CD4-positive, alpha-beta memory T cell (primary cell): ENCODE results near the gene QRFPR. TPM values are rescaled to one million over a fixed set of nuclear protein-coding genes. Genes with fewer than 3 reads are reported as not detected.
"Not testable (repeated sequence)": the region's sequence is repeated elsewhere in the genome, so short reads cannot be mapped to it uniquely, and the experiment has no call there.

Experiments used
- CTCF ChIA-PET: fragments of 350-600 bp; sonication (Branson Sonifier 250); formaldehyde crosslinking; loops from one replicate; lab custom pipeline; 2021; ENCODE audit warnings: inconsistent platforms; ENCODE audit not compliant: partially characterized antibody; lab: Charles Lee
- POLR2A ChIA-PET: fragments of 350-600 bp; sonication (Branson Sonifier 250); formaldehyde crosslinking; loops from one replicate; lab custom pipeline; 2021; ENCODE audit not compliant: partially characterized antibody; lab: Charles Lee
- DNase-seq, 5 donors: peaks; one replicate each; pipeline versions ENCODE4 v3.0.0 to v3.0.0-alpha.2; 2020 to 2022; ENCODE audit warnings: mixed read lengths in 1 of 5
- H3K27ac ChIP-seq: one replicate; pipeline ENCODE4 v1.7.0; 2013; ENCODE audit warnings: low read depth, low read length
- H3K27me3 ChIP-seq: 2 replicates; pipeline ENCODE4 v1.7.0; 2013; ENCODE audit warnings: mild to moderate bottlenecking, low read length, moderate library complexity; ENCODE audit not compliant: insufficient read depth
- H3K36me3 ChIP-seq: 2 replicates; pipeline ENCODE4 v1.7.0; 2013; ENCODE audit warnings: mild to moderate bottlenecking, low read length, moderate library complexity; ENCODE audit not compliant: insufficient read depth
- H3K4me1 ChIP-seq: 2 replicates; pipeline ENCODE4 v1.7.0; 2013; ENCODE audit warnings: mild to moderate bottlenecking, low read length, moderate library complexity; ENCODE audit not compliant: insufficient read depth
- H3K4me3 ChIP-seq, 2 donors: one replicate each; pipeline ENCODE4 v1.7.0; 2013; ENCODE audit warnings: low read length in 2 of 2, mild to moderate bottlenecking in 1 of 2
- H3K9me3 ChIP-seq, 2 donors: one replicate each; pipeline ENCODE4 v1.7.0; 2013; ENCODE audit warnings: low read length in 2 of 2, control low read depth in 1 of 2; ENCODE audit not compliant: control insufficient read depth in 1 of 2
- H3K27ac Mint-ChIP-seq, 7 donors: one replicate each; pipeline ENCODE4 v1.8.0; 2020 to 2021; ENCODE audit warnings: mixed read lengths in 7 of 7, mild to moderate bottlenecking in 6 of 7, inconsistent platforms in 3 of 7, moderate library complexity in 3 of 7
- H3K27me3 Mint-ChIP-seq, 2 donors: one replicate each; pipeline ENCODE4 v1.8.0; 2020 to 2021; ENCODE audit warnings: mixed read lengths in 2 of 2
- H3K36me3 Mint-ChIP-seq, 2 donors: one replicate each; pipeline ENCODE4 v1.8.0; 2020 to 2021; ENCODE audit warnings: mixed read lengths in 2 of 2, inconsistent platforms in 1 of 2, mild to moderate bottlenecking in 1 of 2
- H3K4me1 Mint-ChIP-seq, 4 donors: one replicate each; pipeline ENCODE4 v1.8.0; 2020 to 2021; ENCODE audit warnings: mixed read lengths in 4 of 4, mild to moderate bottlenecking in 1 of 4
- H3K4me3 Mint-ChIP-seq, 8 donors: one replicate each; pipeline ENCODE4 v1.8.0; 2020 to 2021; ENCODE audit warnings: mixed read lengths in 8 of 8, mild to moderate bottlenecking in 7 of 8, moderate library complexity in 6 of 8, inconsistent platforms in 3 of 8
- H3K9me3 Mint-ChIP-seq, 8 donors: one replicate each; pipeline ENCODE4 v1.8.0; 2020 to 2021; ENCODE audit warnings: mixed read lengths in 8 of 8, mild to moderate bottlenecking in 5 of 8, inconsistent platforms in 3 of 8, moderate library complexity in 1 of 8
- intact Hi-C: fragments of 100-400 bp; cut with micrococcal nuclease; formaldehyde crosslinking; loops from one replicate; pipeline ENCODE4 v1.15.1; 2023
- polyA plus RNA-seq, 2 donors: library from polyadenylated mRNA; unstranded; fragments of 300-500 nt; fragmentation: Illumina TruSeq; gene quantifications; one replicate each; pipeline ENCODE4 v1.2.3, GENCODE V29; 2021
- total RNA-seq, 2 experiments: library from RNA; stranded (reverse); gene quantifications; one replicate each; pipeline ENCODE4 v1.2.3, GENCODE V29; 2021

The QRFPR gene
- total and polyA plus RNA-seq, 4 experiments from 2014 or later = not detected

DNA sequence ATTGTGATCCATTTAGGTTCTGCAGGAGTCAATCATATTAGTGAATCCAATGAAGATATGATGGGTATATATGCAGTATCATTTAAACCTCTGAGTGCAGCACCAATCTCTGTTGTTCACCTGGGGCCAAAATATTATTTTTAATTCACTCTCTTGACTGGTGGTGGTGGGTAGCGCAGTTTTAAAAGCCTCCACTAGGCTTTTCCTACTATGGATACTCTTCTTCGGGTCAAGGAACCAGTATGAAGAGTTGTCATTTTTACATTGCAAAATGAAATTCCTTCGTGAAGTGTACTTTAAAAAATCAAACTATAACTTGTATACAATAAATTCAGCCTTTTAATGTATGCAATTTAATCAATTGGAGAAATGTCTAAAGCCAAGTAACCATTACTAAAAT lies 56.5 kb downstream of the QRFPR start:
- CTCF ChIA-PET = no interaction called here
- Mint-ChIP-seq H3K36me3 (no peaks in the 10 kb centered on the region), H3K4me3 (no peak overlapping the region), H3K4me1 (no peaks in the 10 kb centered on the region), H3K27me3 (peaks cover 12 to 13% of the 10 kb centered on the region in 2 donors), H3K9me3 (peaks cover 0 to 4% (median 0%) of the 10 kb centered on the region in 8 donors), H3K27ac (no peak overlapping the region)
- Histone ChIP-seq H3K27me3 (no peaks in the 10 kb centered on the region), H3K4me1 (no peaks in the 10 kb centered on the region), H3K9me3 (no peaks in the 10 kb centered on the region), H3K4me3 (no peak overlapping the region), H3K36me3 (no peaks in the 10 kb centered on the region), H3K27ac (no peak overlapping the region)
- POLR2A ChIA-PET = no interaction called here
- DNase-seq = no peak
- intact Hi-C loops = no loop called here

DNA sequence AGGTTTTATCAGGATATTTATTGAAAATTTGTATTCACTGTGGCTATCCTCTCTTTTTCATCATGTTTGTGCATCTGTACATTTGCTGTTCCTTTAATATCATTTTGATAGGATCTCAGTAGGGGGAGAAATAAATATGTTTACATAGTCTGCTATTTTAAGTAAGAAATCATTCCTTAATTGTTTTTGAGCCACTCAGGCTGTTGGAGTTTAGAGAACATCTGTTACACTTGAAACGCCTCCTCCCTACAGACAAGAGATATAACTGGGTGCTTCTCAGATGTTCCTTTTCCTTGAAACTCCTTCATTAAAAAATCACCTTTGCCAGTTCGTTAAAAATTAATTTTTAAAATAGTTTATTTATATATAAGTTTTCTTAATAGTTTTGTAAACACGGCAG lies 59.4 kb downstream of the QRFPR start:
- Histone ChIP-seq H3K4me1 (no peaks in the 10 kb centered on the region), H3K9me3 (no peaks in the 10 kb centered on the region), H3K27ac (no peak overlapping the region), H3K36me3 (no peaks in the 10 kb centered on the region), H3K27me3 (no peaks in the 10 kb centered on the region), H3K4me3 (no peak overlapping the region)
- CTCF ChIA-PET = no interaction called here
- no peaks in the 10 kb centered on the region for H3K36me3 Mint-ChIP-seq
- H3K4me3 Mint-ChIP-seq = no peak overlapping the region
- POLR2A ChIA-PET = no interaction called here
- H3K4me1 Mint-ChIP-seq = no peaks in the 10 kb centered on the region
- intact Hi-C loops = no loop called here
- DNase-seq = no peak
- no peak overlapping the region for H3K27ac Mint-ChIP-seq
- H3K9me3 Mint-ChIP-seq = peaks cover 0 to 11% (median 4%) of the 10 kb centered on the region in 8 donors
- peaks cover 3 to 8% of the 10 kb centered on the region in 2 donors for H3K27me3 Mint-ChIP-seq

GRCh38 chr4:121316091-121316490 lies 64.7 kb downstream of the QRFPR start:
- POLR2A ChIA-PET = no interaction called here
- Histone ChIP-seq H3K27me3 (no peaks in the 10 kb centered on the region), H3K36me3 (no peaks in the 10 kb centered on the region), H3K9me3 (no peaks in the 10 kb centered on the region), H3K4me3 (no peak overlapping the region), H3K4me1 (no peaks in the 10 kb centered on the region), H3K27ac (no peak overlapping the region)
- intact Hi-C loops = no loop called here
- H3K36me3 Mint-ChIP-seq = no peaks in the 10 kb centered on the region
- H3K9me3 Mint-ChIP-seq = peaks cover 0 to 11% (median 4%) of the 10 kb centered on the region in 8 donors
- no peak for DNase-seq
- H3K4me3 Mint-ChIP-seq = no peak overlapping the region
- peaks cover 5 to 12% of the 10 kb centered on the region in 2 donors for H3K27me3 Mint-ChIP-seq
- H3K27ac Mint-ChIP-seq = no peak overlapping the region
- CTCF ChIA-PET = no interaction called here
- no peaks in the 10 kb centered on the region for H3K4me1 Mint-ChIP-seq

GRCh38 chr4:121313430-121313829 lies 67.4 kb downstream of the QRFPR start:
- H3K27ac Mint-ChIP-seq, H3K9me3 ChIP-seq, H3K4me1 ChIP-seq, H3K36me3 Mint-ChIP-seq, H3K27me3 ChIP-seq, H3K4me1 Mint-ChIP-seq, POLR2A ChIA-PET, H3K4me3 Mint-ChIP-seq, H3K4me3 ChIP-seq, DNase-seq, H3K27ac ChIP-seq, intact Hi-C loops, H3K27me3 Mint-ChIP-seq, H3K9me3 Mint-ChIP-seq, CTCF ChIA-PET, H3K36me3 ChIP-seq: not testable (repeated sequence)

DNA sequence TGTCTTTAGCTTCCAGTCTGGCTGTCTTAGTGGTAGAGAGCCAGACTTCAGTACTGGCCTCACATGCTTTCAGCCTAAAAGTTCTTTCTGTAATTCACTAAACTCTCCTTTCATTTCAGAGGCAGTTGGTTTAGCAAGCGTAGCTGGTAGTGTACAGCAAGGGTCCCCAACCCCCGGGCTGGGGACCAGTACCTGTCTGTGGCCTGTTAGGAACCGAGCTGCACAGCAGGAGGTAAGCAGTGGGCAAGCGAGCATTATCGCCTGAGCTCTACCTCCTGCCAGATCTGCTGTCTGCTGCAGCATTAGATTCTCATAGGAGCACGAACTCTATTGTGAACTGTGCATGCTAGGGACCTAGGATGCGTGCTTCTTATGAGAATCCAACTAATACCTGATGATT lies 72.0 kb downstream of the QRFPR start:
- intact Hi-C loops = loop anchor here (5.0 kb wide), 1 partner anchor 197 kb away; no protein-coding TSS in a partner anchor
- no peaks in the 10 kb centered on the region for H3K36me3 Mint-ChIP-seq

DNA sequence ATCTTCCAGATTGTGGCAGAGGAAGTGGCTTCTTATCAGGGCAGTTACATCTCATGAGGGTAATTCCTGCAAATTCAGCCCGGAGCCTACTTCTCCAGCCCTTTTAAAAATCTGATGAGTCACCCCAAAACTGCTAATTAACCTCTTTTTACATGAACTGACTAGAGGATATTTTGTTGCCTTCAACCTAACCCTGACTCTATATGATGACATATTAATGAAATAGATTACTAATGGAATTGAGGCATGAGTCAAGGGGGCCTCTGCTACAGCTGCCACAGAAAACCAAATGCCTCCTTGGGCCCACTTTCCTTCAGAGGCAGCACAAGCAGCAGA lies 72.5 kb downstream of the QRFPR start:
- Histone ChIP-seq H3K27ac (no peak overlapping the region), H3K4me3 (no peak overlapping the region), H3K36me3 (no peaks in the 10 kb centered on the region), H3K9me3 (no peaks in the 10 kb centered on the region), H3K27me3 (no peaks in the 10 kb centered on the region), H3K4me1 (peaks cover 6% of the 10 kb centered on the region)
- Mint-ChIP-seq H3K27me3 (peaks cover 0 to 3% of the 10 kb centered on the region in 2 donors), H3K4me3 (no peak overlapping the region), H3K9me3 (no peaks in the 10 kb centered on the region), H3K36me3 (no peaks in the 10 kb centered on the region), H3K27ac (no peak overlapping the region), H3K4me1 (peaks cover 9 to 15% (median 13%) of the 10 kb centered on the region in 4 donors)
- ChIA-PET POLR2A (no interaction called here), CTCF (interaction anchor here (0.8 to 3.8 kb wide), 23 partner anchors 9 to 1250 kb away, joined by 3 to 57 read pairs (median 5); no protein-coding TSS in a partner anchor)
- DNase-seq = no peak
- intact Hi-C loops = loop anchor here (5.0 kb wide), 1 partner anchor 196 kb away; no protein-coding TSS in a partner anchor

More for the DNA sequence above, 72.0 kb downstream of the QRFPR start:
- Histone ChIP-seq H3K36me3 (no peaks in the 10 kb centered on the region), H3K4me3 (no peak overlapping the region), H3K27ac (no peak overlapping the region), H3K27me3 (no peaks in the 10 kb centered on the region), H3K9me3 (no peaks in the 10 kb centered on the region), H3K4me1 (peaks cover 6% of the 10 kb centered on the region)
- H3K27me3 Mint-ChIP-seq = peaks cover 0 to 3% of the 10 kb centered on the region in 2 donors
- ChIA-PET POLR2A (no interaction called here), CTCF (interaction anchor here (1.3 to 3.8 kb wide), 9 partner anchors 10 to 1154 kb away, joined by 3 to 57 read pairs (median 20); no protein-coding TSS in a partner anchor)
- no peak overlapping the region for H3K4me3 Mint-ChIP-seq
- H3K9me3 Mint-ChIP-seq = no peaks in the 10 kb centered on the region
- no peak for DNase-seq
- H3K4me1 Mint-ChIP-seq = peaks cover 9 to 15% (median 13%) of the 10 kb centered on the region in 4 donors
- H3K27ac Mint-ChIP-seq = peak overlapping the region in 1 of 7 donors; percentile 43

DNA sequence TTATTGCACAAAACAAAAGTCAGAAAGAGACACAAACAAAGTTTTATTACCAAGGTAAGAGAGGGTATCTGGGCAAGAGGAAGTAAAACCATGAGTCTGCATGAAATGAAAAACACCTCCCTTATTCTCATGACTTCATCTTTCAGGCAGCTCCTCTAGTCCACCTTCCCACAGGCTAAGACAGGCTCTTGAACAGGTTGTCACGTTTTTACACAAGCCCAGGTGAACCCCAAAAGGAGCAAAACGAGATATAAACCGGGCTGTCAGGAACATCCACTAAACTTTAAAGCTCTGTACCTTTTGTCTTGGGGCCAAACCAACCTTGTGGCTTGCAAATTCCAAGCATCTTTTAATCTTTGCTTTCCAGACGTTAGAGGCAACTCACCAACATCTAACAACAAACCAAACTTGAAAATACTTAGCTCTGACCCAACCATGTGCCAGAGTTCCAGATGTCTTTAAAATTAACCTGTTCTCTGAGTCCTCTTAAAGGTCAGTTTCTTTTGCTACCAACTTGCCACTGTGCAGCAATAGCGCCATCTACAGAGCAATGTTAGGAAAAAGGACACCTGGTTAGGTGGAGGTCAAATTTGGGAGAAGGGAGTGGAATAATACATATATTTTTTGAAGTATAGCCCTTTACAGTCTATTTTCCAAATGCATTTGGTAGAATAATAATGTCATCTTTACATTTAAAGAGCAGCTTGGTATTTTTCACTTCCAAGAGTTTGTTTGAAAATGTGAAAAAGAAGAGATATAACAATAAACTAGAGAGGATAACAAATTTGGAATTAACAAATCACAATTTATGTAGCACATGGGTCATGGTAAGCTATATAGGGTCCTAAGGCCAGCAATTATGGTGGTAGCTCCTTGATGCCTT lies 73.1 kb downstream of the QRFPR start:
- Histone ChIP-seq H3K4me1 (peaks cover 6% of the 10 kb centered on the region), H3K4me3 (no peak overlapping the region), H3K36me3 (no peaks in the 10 kb centered on the region), H3K27ac (no peak overlapping the region), H3K9me3 (no peaks in the 10 kb centered on the region), H3K27me3 (no peaks in the 10 kb centered on the region)
- H3K27me3 Mint-ChIP-seq = peaks cover 0 to 3% of the 10 kb centered on the region in 2 donors
- intact Hi-C loops = loop anchor here (1.0 to 5.0 kb wide), 5 partner anchors 51 to 1151 kb away; no protein-coding TSS in a partner anchor
- CTCF ChIA-PET = interaction anchor here (0.7 to 3.8 kb wide), 32 partner anchors 9 to 1250 kb away, joined by 3 to 57 read pairs (median 4); no protein-coding TSS in a partner anchor
- H3K27ac Mint-ChIP-seq = peak overlapping the region in 2 of 7 donors; percentile 29 to 73
- peaks cover 9 to 15% (median 13%) of the 10 kb centered on the region in 4 donors for H3K4me1 Mint-ChIP-seq
- no peaks in the 10 kb centered on the region for H3K9me3 Mint-ChIP-seq
- H3K36me3 Mint-ChIP-seq = no peaks in the 10 kb centered on the region
- H3K4me3 Mint-ChIP-seq = peak overlapping the region in 1 of 8 donors; percentile 17
- DNase-seq = peak; percentile 44 to 53 (median 45)
- POLR2A ChIA-PET = interaction anchor here (1.1 kb wide), 2 partner anchors 54 to 118 kb away, joined by 3 to 5 read pairs; no protein-coding TSS in a partner anchor
